Esophagus squamous epithelium (tissue), 4 donors: ENCODE measurements around the gene NPIPB12.
"Not testable (repeated sequence)": the region's sequence is repeated elsewhere in the genome, so short reads cannot be mapped to it uniquely, and the experiment has no call there.

Experiments
- POLR2A ChIP-seq, 4 donors: fragments of 450-650 bp; IDR thresholded peaks; one replicate each; pipeline ENCODE4 v1.6.1; 2017; ENCODE audit warnings: antibody characterized with exemption in 4 of 4, mild to moderate bottlenecking in 4 of 4, moderate library complexity in 3 of 4
- TF ChIP-seq, protein P1 (sequence below), 6 experiments: fragments of 450-650 bp in 4 of 6; fragments of 200-600 bp in 2 of 6; sonication (generic) in 2 of 6; IDR thresholded peaks; one replicate each; pipeline ENCODE4 v1.5.1; 2016 to 2019; ENCODE audit warnings: antibody characterized with exemption in 6 of 6, mild to moderate bottlenecking in 4 of 6, moderate library complexity in 4 of 6

- TF ChIP-seq, protein P1, sequence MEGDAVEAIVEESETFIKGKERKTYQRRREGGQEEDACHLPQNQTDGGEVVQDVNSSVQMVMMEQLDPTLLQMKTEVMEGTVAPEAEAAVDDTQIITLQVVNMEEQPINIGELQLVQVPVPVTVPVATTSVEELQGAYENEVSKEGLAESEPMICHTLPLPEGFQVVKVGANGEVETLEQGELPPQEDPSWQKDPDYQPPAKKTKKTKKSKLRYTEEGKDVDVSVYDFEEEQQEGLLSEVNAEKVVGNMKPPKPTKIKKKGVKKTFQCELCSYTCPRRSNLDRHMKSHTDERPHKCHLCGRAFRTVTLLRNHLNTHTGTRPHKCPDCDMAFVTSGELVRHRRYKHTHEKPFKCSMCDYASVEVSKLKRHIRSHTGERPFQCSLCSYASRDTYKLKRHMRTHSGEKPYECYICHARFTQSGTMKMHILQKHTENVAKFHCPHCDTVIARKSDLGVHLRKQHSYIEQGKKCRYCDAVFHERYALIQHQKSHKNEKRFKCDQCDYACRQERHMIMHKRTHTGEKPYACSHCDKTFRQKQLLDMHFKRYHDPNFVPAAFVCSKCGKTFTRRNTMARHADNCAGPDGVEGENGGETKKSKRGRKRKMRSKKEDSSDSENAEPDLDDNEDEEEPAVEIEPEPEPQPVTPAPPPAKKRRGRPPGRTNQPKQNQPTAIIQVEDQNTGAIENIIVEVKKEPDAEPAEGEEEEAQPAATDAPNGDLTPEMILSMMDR (IDR thresholded peaks at IDR 0.05): not testable (repeated sequence)
- not testable (repeated sequence) for TF ChIP-seq POLR2A (IDR thresholded peaks at IDR 0.05)
Measured at GRCh38 chr16:29472065-29472464, 34.1 kb downstream of the NPIPB12 start.
